Transverse colon (tissue), 4 donors: ENCODE results near the gene ZNF385B. TPM values are rescaled to one million over a fixed set of nuclear protein-coding genes. Genes with fewer than 3 reads are reported as not detected.
"Not testable (repeated sequence)": the region's sequence is repeated elsewhere in the genome, so short reads cannot be mapped to it uniquely, and the experiment has no call there.

ENCODE experiments used
- DNase-seq: peaks from one replicate; pipeline ENCODE4 v3.0.0-alpha.2; 2019
- H3K27ac ChIP-seq, 4 donors: fragments of 200-600 bp; sonication (generic); 2 replicates each; pipeline ENCODE4 v1.5.1; 2016 to 2018; ENCODE audit warnings: inconsistent platforms in 4 of 4
- H3K27me3 ChIP-seq: fragments of 200-600 bp; sonication (generic); 2 replicates; pipeline ENCODE4 v1.5.1; 2017; ENCODE audit warnings: inconsistent platforms
- H3K36me3 ChIP-seq, 4 donors: fragments of 200-600 bp; sonication (generic); 2 replicates each; pipeline ENCODE4 v1.5.1; 2017 to 2019; ENCODE audit warnings: inconsistent platforms in 4 of 4
- H3K4me1 ChIP-seq, 4 donors: fragments of 200-600 bp; sonication (generic); 2 replicates each; pipeline ENCODE4 v1.5.1; 2017 to 2020; ENCODE audit warnings: inconsistent platforms in 4 of 4
- H3K4me3 ChIP-seq, 4 donors: fragments of 200-600 bp; sonication (generic); 1 replicate in 1 of 4; 2 replicates in 3 of 4; pipeline versions ENCODE4 v1.5.1 to v1.6.1; 2017 to 2019; ENCODE audit warnings: inconsistent platforms in 4 of 4
- H3K9me3 ChIP-seq, 2 donors: fragments of 200-600 bp; sonication (generic); 2 replicates each; pipeline ENCODE4 v1.5.1; 2017 to 2019; ENCODE audit warnings: inconsistent platforms in 2 of 2
- EP300 ChIP-seq: sonication (generic); formaldehyde crosslinking; IDR thresholded peaks from one replicate; pipeline ENCODE4 v1.6.1; 2017; ENCODE audit warnings: antibody characterized with exemption, low read depth
- POLR2A ChIP-seq: fragments of 450-650 bp; IDR thresholded peaks from one replicate; pipeline ENCODE4 v1.6.1; 2016; ENCODE audit warnings: antibody characterized with exemption, mild to moderate bottlenecking, moderate library complexity
- POLR2AphosphoS5 ChIP-seq, 3 donors: sonication (generic); formaldehyde crosslinking; IDR thresholded peaks; one replicate each; pipeline ENCODE4 v1.6.1; 2016; ENCODE audit warnings: antibody characterized with exemption in 3 of 3
- WGBS, 2 donors: methylation state at CpG; one replicate each; pipeline ENCODE4 v1.1.5; 2018; ENCODE audit warnings: low coverage in 1 of 2; 5-methylcytosine and 5-hydroxymethylcytosine counted together
- in situ Hi-C, 4 donors: fragments of 200-750 bp; cut with MboI; loops; one replicate each; pipeline versions ENCODE4 v1.15.0 to v1.15.1; 2017; ENCODE audit warnings: low sequenced_read_pairs in 3 of 4, low pct_ligation_motif_present in 1 of 4, low pct_unique_long_range_greater_than_20kb in 1 of 4
- intact Hi-C: fragments of 100-400 bp; cut with DNase I; formaldehyde crosslinking; loops from one replicate; pipeline ENCODE4 v1.15.1; 2023; ENCODE audit warnings: low total_unique reads
- total RNA-seq, 4 donors: library from RNA; depleted of rRNA; stranded (reverse); fragments of >200 nt; gene quantifications; one replicate each; pipeline ENCODE4 v1.1.0, GENCODE V29; 2016
- TF ChIP-seq, protein P1 (sequence below), 5 experiments: fragments of 200-600 bp in 3 of 5; fragments of 450-650 bp in 2 of 5; sonication (generic) in 3 of 5; IDR thresholded peaks; 1 replicate in 2 of 5; 2 replicates in 3 of 5; pipeline ENCODE4 v1.5.1; 2016 to 2017; ENCODE audit warnings: antibody characterized with exemption in 5 of 5, inconsistent platforms in 3 of 5, mild to moderate bottlenecking in 2 of 5, moderate library complexity in 1 of 5

The ZNF385B gene
- total RNA-seq, 4 donors from 2014 or later = 1.2 to 6.0 (median 2.4) TPM

DNA sequence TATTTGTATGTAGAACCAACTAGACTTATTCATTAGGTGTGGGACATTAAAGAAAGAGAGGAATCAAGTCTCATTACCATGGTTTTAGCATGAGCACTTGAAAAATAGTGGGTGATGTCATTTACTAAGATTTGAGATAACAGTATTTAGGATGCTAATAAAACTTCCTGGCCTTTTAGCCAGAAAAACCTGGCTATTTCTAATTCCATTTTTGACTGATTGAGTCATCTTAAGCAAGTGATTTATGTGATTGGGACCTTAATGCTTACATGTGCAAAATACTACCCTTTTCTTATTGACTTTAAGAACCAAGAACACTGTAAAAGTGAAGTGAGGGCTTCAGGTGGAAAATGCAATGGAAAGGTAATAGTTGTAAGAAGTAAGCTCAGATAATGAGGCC is 400.0 kb downstream of the ZNF385B start:
- no peaks in the 10 kb centered on the region for H3K9me3 ChIP-seq
- H3K4me3 ChIP-seq = no peak overlapping the region
- no peak for DNase-seq
- H3K27ac ChIP-seq = no peak overlapping the region
- in situ Hi-C loops = no loop called here
- no peaks in the 10 kb centered on the region for H3K36me3 ChIP-seq
- intact Hi-C loops = no loop called here
- no peaks in the 10 kb centered on the region for H3K27me3 ChIP-seq
- TF ChIP-seq POLR2AphosphoS5 (IDR thresholded peaks at IDR 0.05) (no peak), POLR2A (no peak)
- TF ChIP-seq, protein P1, sequence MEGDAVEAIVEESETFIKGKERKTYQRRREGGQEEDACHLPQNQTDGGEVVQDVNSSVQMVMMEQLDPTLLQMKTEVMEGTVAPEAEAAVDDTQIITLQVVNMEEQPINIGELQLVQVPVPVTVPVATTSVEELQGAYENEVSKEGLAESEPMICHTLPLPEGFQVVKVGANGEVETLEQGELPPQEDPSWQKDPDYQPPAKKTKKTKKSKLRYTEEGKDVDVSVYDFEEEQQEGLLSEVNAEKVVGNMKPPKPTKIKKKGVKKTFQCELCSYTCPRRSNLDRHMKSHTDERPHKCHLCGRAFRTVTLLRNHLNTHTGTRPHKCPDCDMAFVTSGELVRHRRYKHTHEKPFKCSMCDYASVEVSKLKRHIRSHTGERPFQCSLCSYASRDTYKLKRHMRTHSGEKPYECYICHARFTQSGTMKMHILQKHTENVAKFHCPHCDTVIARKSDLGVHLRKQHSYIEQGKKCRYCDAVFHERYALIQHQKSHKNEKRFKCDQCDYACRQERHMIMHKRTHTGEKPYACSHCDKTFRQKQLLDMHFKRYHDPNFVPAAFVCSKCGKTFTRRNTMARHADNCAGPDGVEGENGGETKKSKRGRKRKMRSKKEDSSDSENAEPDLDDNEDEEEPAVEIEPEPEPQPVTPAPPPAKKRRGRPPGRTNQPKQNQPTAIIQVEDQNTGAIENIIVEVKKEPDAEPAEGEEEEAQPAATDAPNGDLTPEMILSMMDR (IDR thresholded peaks at IDR 0.05) = no peak
- no peaks in the 10 kb centered on the region for H3K4me1 ChIP-seq

DNA sequence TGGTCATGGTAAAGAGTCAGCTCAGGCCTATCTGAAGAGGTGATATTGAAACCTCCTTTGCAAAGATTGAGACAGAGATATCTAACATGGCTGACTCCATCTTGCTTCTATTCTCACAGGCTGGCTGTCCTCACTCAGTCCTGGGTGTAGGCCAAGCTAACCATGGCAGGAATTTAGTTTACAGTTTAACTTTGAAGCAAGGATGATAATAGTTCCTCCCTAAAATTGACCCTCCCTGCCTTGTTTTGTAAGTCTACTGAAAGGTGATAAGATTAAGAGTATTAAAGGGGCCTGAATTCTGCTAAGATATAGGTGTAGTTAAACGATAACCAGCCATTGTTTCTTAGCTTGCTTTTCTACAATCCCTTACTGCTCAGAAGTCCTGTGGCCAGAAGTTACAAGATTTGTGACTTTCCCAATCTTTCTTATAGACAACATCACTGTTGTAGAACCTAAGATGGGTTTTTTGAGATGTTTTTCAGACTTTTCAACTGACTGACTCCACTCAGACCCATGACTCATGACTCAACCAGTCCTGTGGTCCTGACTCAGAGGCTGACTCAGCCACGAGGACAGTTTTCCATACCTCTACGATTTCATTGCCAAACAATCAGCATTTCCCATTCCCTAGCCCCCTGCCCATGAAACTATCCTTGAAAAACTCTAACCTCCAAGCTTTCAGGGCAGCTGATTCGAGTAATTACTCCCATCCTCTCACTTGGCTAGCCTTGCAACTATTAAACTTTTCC is 401.1 kb downstream of the ZNF385B start:
- no peak overlapping the region for H3K27ac ChIP-seq
- no peaks in the 10 kb centered on the region for H3K36me3 ChIP-seq
- in situ Hi-C loops (no loop called here), intact Hi-C loops (no loop called here)
- TF ChIP-seq POLR2A (no peak), POLR2AphosphoS5 (IDR thresholded peaks at IDR 0.05) (no peak), EP300 (no peak)
- TF ChIP-seq, protein P1 (IDR thresholded peaks at IDR 0.05) = no peak
- WGBS, 2 donors = 68% methylated on average over 4 of the region's 4 CpGs; no CpG with 5 or more reads in 1 of the 2 donors
- H3K4me1 ChIP-seq = no peaks in the 10 kb centered on the region
- no peak overlapping the region for H3K4me3 ChIP-seq
- no peaks in the 10 kb centered on the region for H3K27me3 ChIP-seq
- DNase-seq = no peak
- no peaks in the 10 kb centered on the region for H3K9me3 ChIP-seq

DNA sequence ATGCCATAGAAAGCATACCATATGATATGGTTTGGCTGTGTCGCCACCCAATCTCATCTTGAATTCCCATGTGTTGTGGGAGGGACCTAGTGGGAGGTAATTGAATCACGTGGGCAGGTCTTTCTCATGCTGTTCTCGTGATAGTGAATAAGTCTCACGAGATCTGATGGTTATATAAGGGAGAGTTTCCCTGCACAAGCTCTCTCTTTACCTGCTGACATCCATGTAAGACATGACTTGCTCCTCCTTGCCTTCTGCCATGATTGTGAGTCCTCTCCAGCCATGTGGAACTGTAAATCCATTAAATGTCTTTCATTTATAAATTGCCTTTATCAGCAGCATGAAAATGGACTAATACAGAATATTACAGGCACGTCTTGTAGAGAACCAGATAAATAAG is 403.3 kb downstream of the ZNF385B start:
- DNase-seq, H3K4me1 ChIP-seq, intact Hi-C loops, H3K27ac ChIP-seq, H3K27me3 ChIP-seq, H3K4me3 ChIP-seq, in situ Hi-C loops, H3K36me3 ChIP-seq, H3K9me3 ChIP-seq: not testable (repeated sequence)
- WGBS, 2 donors = 89% methylated on average over 5 of the region's 5 CpGs

DNA sequence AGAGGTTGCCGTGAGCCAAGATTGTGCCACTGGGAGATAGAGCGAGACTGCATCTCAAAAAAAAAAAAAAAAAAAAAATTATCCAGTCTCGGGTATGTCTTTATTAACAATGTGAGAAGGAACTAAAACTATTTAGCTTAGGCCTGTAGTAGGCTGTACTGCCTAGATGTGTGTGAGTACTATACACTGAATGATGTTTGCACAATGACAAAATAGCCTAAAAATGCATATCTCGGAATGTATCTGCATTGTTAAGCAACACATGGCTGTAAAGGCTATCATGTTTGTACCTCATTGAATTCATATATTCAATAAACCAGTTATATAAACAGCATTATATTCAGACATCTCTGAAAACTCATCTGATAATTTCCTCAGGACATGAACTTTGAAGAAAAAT is 405.6 kb downstream of the ZNF385B start:
- H3K9me3 ChIP-seq = no peaks in the 10 kb centered on the region
- H3K36me3 ChIP-seq = no peaks in the 10 kb centered on the region
- 90% methylated on average over 2 to 4 of the region's 4 CpGs for WGBS, 2 donors
- DNase-seq = no peak
- H3K27me3 ChIP-seq = no peaks in the 10 kb centered on the region
- H3K4me3 ChIP-seq = no peak overlapping the region
- no peaks in the 10 kb centered on the region for H3K4me1 ChIP-seq
- intact Hi-C loops = no loop called here
- in situ Hi-C loops = no loop called here
- no peak overlapping the region for H3K27ac ChIP-seq
- TF ChIP-seq, protein P1 (IDR thresholded peaks at IDR 0.05) = no peak
- TF ChIP-seq EP300 (no peak), POLR2AphosphoS5 (IDR thresholded peaks at IDR 0.05) (no peak), POLR2A (no peak)

DNA sequence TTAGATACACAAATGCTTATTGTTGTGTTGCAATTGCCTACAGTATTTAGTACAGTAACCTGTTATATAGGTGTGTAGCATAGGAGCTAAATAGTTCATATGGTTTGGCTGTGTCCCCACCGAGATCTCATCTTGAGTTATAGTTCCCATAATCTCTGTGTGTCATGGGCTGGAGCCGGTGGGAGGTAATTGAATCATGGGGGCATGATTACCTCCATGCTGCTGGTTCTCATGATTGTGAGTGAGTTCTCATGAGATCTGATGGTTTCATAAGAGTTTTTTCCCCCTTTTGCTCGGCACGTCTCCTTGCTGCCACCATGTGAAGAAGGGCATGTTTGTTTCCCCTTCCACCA is 406.3 kb downstream of the ZNF385B start:
- Histone ChIP-seq H3K36me3 (no peaks in the 10 kb centered on the region), H3K4me1 (no peaks in the 10 kb centered on the region), H3K9me3 (no peaks in the 10 kb centered on the region), H3K27ac (no peak overlapping the region), H3K27me3 (no peaks in the 10 kb centered on the region), H3K4me3 (no peak overlapping the region)
- in situ Hi-C loops = no loop called here
- TF ChIP-seq POLR2A (no peak), POLR2AphosphoS5 (IDR thresholded peaks at IDR 0.05) (no peak), EP300 (no peak)
- TF ChIP-seq, protein P1 (IDR thresholded peaks at IDR 0.05) = no peak
- intact Hi-C loops = no loop called here
- 82 to 97% methylated on average over 2 to 4 of the region's 4 CpGs for WGBS, 2 donors
- DNase-seq = no peak
